ENCODE results near the gene XPC. TPM values are rescaled to one million over a fixed set of nuclear protein-coding genes. Genes with fewer than 3 reads are reported as not detected.

Gene XPC
- total RNA-seq, 1 experiment from 2014 or later: 57.2 TPM

DNA sequence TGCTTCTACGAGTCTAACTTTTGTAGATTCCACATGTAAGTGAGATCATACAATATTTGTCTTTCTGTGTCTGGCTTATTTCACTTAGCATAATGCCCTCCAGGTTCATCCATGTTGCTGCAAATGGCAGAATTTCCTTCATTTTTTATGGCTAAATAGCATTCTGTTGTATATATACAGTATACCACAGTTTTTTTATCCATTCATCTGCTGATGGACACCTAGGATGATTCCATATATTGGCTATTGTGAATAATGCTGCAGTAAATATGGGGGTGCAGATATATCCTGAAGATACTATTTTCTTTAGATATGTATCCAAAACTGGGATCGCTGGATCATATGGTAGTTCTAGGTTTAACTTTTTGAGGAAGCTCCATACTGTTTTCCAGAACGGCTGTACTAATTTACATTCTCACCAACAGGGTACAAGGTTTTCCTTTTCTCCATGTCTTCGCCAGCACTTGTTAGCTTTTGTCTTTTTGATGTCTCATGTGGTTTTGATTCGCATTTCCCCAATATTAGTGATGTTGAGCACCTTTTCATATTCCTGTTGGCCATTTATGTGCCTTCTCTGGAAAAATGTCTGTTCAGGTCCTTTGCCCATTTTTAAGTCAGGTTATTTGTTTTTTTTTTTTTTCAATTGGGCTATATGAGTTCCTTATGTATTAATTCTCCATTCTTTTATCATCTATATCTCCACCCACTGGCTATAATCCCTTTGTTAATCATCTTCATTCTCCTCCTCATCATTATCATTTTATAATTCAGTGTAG, 80.6 kb downstream of the XPC start:
- no TSS peak for BruUV-seq (replicated peaks)
- no peak for DNase-seq (ENCODE audit: low spot score)
- Histone ChIP-seq H3K4me3 (ENCODE audit: low read depth, low read length, poor library complexity, severe bottlenecking) (no peak overlapping the region), H3K36me3 (ENCODE audit: insufficient read depth, low read length, poor library complexity, severe bottlenecking) (no peaks in the 10 kb centered on the region), H3K27ac (ENCODE audit: low read depth, low read length, poor library complexity, severe bottlenecking) (no peak overlapping the region), H3K27me3 (replicated peaks; ENCODE audit: insufficient read depth, low read depth, low read length, poor library complexity) (no peaks in the 10 kb centered on the region), H3K9me3 (ENCODE audit: low read depth, low read length, poor library complexity, severe bottlenecking) (no peaks in the 10 kb centered on the region), H3K4me1 (ENCODE audit: insufficient read depth, low read length, poor library complexity, severe bottlenecking) (no peaks in the 10 kb centered on the region)
- CTCF ChIA-PET: no interaction called here
- POLR2A ChIA-PET (ENCODE audit: low non-redundant PET): no interaction called here
- TF ChIP-seq CTCF (conservative IDR thresholded peaks at IDR 0.05; ENCODE audit: low read depth, low read length) (no peak), EZH2 (IDR thresholded peaks at IDR 0.05; ENCODE audit: borderline replicate concordance, low read depth, low read length, poor library complexity, severe bottlenecking) (no peak)
- intact Hi-C loops (cut with micrococcal nuclease; ENCODE audit: unreplicated experiment): no loop called here

DNA sequence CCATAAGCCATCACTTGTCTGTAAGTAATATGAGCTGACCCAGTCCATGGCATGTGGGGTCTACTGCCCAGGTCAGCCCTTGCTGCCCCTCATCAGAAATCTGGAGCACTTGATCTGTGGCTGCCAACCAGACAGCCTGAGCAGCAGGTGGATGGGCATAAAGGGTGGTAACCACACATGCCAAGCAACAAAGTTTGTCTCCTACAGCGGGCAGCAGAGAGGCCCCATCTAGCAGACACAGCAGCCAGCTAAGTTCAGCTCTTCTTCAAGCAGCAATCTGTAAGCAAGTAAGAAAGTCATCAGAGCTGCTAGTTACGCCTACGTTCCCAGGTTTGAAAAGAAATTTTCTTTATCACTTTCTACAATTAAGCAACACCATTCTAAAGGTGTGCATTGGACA, 81.7 kb downstream of the XPC start:
- H3K4me3 ChIP-seq (ENCODE audit: low read depth, low read length, poor library complexity, severe bottlenecking): no peak overlapping the region
- intact Hi-C loops (cut with micrococcal nuclease; ENCODE audit: unreplicated experiment): no loop called here
- no TSS peak for BruUV-seq (replicated peaks)
- no peaks in the 10 kb centered on the region for H3K27me3 ChIP-seq (replicated peaks; ENCODE audit: insufficient read depth, low read depth, low read length, poor library complexity)
- H3K9me3 ChIP-seq (ENCODE audit: low read depth, low read length, poor library complexity, severe bottlenecking): no peaks in the 10 kb centered on the region
- no peak for TF ChIP-seq CTCF (conservative IDR thresholded peaks at IDR 0.05; ENCODE audit: low read depth, low read length)
- no peak for TF ChIP-seq EZH2 (IDR thresholded peaks at IDR 0.05; ENCODE audit: borderline replicate concordance, low read depth, low read length, poor library complexity, severe bottlenecking)
- H3K27ac ChIP-seq (ENCODE audit: low read depth, low read length, poor library complexity, severe bottlenecking): no peak overlapping the region
- POLR2A ChIA-PET (ENCODE audit: low non-redundant PET): no interaction called here
- CTCF ChIA-PET: no interaction called here
- H3K36me3 ChIP-seq (ENCODE audit: insufficient read depth, low read length, poor library complexity, severe bottlenecking): no peaks in the 10 kb centered on the region
- no peaks in the 10 kb centered on the region for H3K4me1 ChIP-seq (ENCODE audit: insufficient read depth, low read length, poor library complexity, severe bottlenecking)
- DNase-seq (ENCODE audit: low spot score): no peak

Other genes with a start within 250 kb of the XPC start
- gene CHCHD4, start 53.7 kb downstream of the XPC start, total RNA-seq (2021): 30.3 and 33.5 TPM in 2 replicates
- 50.8 and 55.6 TPM in 2 replicates for gene TMEM43, start 53.5 kb downstream of the XPC start, total RNA-seq (2021)
- 24.3 and 29.4 TPM in 2 replicates for gene LSM3, start 216 bp upstream of the XPC start, total RNA-seq (2021)
- gene SLC6A6, start 224.0 kb upstream of the XPC start, total RNA-seq (2021): 48.8 and 55.1 TPM in 2 replicates